ENCODE data around the gene GOPC. TPM values are rescaled to one million over a fixed set of nuclear protein-coding genes. Genes with fewer than 3 reads are reported as not detected.

Gene GOPC
- total RNA-seq = 39.5 and 49.2 TPM in 2 replicates

DNA sequence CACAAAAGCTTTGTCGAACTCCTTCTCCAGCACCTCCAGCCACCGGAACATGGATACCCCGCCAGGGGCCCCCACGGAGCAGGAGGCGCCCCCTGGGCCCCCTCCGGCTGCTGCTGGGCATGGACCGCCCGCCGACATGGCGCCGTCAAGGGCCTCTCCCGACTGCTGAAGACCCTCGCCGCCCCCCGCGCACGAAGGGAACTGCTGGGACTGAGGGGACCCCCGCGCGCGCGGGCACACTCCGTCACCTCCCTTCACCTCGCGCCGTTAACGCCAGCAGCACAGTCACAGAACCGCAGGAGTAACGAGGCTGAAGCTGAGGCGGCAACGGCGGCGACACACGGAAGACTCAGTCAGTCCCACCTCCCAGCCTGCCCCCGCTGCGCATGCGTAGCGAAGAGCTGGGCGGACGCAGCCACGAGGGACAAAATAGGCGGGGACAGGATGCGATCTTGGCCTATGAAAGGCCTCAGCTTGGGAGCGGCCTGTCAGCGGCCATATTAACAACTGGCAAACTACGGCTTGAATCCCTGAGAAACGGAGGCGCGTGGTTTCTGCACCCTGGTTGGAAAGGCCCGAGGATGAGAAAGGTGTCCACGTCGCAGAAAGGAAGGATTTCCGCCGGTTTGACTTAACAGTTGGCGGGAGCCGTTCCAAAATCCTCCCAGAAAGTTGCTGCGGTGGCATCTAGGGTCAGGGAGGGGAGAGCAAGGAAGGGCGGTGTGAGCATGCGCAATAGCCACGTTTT, at the start of gene GOPC:
GOPC (minus strand) TSS at position 361 of the 748 bp plus-strand sequence; CDS start at position 138, 223 bp downstream.

Other genes with a start within 250 kb of the GOPC start
- under 0.01 and 0.24 TPM in 2 replicates for gene ROS1, start 176.6 kb downstream of the GOPC start, total RNA-seq
- 52.5 and 52.6 TPM in 2 replicates for gene DCBLD1, start 119.8 kb downstream of the GOPC start, total RNA-seq
- gene NUS1, start 73.0 kb upstream of the GOPC start, total RNA-seq = 14.2 and 17.9 TPM in 2 replicates

Data from tracheal epithelial cell (primary cell).